Activated CD4-positive, alpha-beta T cell treated with anti-CD3 and anti-CD28 coated beads, Interleukin-2, Interleukin-6, amounts not matched to agents 100 ng/mL and 50 ng/mL, durations not matched to agents 16 hours and 8 hours (primary cell): ENCODE results near the gene RIPOR3.

ENCODE experiments used
- DNase-seq: peaks from one replicate; pipeline ENCODE4 v3.0.0-alpha.2; 2020

The RIPOR3 gene, protein sequence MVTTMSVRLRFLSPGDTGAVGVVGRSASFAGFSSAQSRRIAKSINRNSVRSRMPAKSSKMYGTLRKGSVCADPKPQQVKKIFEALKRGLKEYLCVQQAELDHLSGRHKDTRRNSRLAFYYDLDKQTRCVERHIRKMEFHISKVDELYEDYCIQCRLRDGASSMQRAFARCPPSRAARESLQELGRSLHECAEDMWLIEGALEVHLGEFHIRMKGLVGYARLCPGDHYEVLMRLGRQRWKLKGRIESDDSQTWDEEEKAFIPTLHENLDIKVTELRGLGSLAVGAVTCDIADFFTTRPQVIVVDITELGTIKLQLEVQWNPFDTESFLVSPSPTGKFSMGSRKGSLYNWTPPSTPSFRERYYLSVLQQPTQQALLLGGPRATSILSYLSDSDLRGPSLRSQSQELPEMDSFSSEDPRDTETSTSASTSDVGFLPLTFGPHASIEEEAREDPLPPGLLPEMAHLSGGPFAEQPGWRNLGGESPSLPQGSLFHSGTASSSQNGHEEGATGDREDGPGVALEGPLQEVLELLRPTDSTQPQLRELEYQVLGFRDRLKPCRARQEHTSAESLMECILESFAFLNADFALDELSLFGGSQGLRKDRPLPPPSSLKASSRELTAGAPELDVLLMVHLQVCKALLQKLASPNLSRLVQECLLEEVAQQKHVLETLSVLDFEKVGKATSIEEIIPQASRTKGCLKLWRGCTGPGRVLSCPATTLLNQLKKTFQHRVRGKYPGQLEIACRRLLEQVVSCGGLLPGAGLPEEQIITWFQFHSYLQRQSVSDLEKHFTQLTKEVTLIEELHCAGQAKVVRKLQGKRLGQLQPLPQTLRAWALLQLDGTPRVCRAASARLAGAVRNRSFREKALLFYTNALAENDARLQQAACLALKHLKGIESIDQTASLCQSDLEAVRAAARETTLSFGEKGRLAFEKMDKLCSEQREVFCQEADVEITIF

DNA sequence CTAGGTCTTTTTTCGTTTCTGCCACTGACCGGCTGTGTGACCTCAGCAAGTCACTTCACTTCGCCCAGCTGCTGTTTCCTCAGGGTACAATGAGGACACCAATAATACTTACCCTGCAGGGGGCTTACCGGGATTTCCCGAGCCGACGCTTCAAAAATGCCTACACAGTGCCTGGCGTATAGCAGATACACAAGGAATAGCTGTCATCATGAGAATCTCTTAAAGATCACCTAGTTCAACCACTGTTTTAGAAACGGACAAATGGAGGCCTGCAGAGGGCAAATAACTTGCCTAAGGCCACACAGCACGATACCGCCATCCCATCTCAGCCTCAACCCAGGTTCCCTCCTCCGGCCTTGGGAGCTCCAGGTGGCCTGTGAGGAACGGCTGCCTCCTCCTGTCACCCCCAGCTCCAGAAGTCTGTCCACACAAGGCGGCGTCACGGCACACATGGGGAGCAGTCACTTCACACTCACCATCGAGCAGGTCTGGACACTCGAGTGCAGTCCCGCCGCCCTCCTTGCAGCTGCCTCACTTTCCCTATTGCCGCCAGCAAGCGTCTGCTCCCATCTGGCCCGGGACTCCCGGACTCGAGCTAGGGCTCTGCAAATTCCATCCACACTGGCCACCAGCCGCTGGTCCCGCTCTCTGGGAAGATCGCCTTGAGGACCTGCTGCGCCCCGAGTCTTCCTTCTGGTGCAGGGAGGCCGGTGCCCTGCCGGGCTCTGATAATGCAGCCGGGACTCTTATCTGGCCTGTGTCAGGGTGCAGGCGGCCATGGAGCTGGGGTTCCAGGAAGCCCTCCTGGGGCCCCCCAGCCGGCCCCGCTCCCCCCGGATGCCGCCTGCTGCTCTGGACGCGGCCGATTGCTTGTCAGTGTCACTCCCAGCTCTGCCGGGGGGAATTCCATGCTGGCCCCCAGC is at the start of gene RIPOR3:
Gene RIPOR3 (minus strand): TSS at position 893 of the 923 bp plus-strand sequence. CDS start 414 bp downstream, at position 479.
- no peak for DNase-seq

DNA sequence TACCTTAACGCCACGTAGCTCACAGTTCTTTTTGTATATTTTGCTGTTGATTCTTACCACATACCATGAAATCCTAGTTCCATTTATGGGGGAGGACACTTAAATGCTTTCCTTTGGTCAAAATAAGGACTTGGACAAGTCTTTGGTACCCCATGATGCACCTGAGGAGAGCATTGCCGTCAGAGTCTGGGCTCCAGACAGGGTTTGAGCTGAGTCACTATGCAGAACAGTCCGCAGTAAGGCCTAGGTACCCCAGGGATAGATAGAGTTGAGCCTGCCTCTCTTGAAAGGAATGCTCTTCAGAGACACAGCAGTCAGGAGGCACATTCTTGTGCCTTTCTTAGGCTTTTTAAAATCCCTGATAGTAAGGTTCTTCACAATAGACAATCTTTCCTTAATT is 46.0 kb upstream of the RIPOR3 start:
- DNase-seq = no peak

DNA sequence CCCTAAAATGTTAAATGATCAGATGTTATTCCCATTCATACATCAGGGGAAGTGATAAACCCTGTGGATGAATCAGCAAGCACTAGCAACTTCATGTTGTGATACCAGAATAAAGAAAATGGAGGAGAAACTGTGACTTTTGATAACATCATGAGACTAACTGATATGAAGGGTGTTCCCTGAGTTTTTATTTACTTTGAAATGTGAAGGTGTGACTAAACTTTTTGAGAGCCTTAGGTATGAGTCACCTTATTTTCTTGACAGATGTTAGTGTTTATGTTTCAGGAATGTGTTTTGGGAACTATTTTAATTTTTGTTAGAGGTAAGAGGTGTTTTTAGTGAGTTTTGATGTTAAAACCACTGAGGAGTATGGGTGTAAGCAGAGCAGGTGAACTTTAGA is 44.5 kb upstream of the RIPOR3 start:
- no peak for DNase-seq

DNA sequence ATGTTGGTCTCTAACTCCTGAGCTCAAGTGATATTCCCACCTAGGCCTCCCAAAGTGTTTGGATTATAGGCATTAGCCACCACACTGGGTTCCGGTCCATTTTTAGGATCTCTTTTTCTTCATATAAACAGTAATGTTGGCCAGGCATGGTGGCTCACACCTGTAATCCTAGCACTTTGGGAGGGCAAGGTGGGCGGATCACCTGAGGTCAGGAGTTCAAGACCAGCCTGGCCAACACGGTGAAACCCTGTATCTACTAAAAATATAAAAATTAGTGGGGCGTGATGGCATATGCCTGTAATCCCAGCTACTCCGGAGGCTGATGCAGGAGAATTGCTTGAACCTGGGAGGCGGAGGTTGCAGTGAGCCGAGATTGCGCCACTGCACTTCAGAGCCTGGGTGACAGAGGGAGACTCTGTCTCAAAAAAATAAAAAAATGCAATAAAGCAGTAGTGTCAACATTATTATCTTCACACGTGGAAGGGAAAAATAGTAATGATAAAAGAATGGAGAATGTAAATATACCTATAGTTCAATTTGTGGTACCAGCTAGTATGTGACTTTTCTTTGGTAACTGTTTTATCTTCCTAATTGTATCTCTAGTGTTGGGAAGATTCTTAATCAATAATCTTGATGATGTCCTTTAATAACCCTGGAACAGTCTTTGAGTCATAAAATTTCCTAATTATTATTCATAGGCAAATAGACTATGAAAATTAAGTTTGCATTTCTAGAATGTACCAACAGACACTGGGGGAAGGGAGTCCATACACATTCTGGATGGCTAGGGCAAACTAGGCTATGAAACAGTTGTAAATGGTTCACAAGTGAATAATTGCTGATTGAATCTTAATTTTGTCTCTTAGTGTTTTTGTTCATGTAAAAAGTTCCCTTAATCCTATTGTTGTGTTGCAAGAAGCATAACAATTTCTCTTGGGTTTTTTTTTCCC is 43.7 kb upstream of the RIPOR3 start:
- DNase-seq = no peak

DNA sequence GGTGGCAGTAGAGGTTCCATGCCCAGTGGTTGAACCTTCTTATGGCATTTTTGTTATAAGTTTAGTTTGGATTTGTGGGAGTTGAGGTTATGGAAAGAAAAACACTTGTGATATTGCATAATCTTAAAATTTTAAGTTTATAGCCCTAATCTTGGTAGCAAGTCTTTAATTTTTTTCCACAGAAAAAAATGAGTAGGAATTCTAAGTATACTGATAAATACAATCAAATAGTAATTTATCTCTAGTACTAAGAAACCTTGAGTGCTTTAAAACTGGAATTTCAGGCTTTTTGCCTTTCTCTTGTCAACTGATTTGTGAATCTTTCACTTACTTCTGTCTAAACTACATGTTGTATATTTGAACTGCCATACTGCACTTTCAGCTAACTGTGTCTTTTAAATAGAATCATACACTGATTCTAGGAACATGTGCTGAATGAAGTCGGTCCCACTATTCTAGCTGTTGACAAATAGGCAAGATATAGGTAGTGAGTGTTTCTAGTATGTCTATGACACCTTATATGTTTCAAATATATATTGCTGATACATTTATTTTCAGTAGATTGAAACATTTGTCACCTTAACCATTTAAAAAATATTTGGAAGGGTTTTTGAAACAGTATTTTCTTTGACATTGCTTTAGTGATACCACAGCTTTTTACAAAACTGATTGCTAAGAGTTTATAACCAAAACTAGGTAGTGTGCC is 42.5 kb upstream of the RIPOR3 start:
- no peak for DNase-seq

DNA sequence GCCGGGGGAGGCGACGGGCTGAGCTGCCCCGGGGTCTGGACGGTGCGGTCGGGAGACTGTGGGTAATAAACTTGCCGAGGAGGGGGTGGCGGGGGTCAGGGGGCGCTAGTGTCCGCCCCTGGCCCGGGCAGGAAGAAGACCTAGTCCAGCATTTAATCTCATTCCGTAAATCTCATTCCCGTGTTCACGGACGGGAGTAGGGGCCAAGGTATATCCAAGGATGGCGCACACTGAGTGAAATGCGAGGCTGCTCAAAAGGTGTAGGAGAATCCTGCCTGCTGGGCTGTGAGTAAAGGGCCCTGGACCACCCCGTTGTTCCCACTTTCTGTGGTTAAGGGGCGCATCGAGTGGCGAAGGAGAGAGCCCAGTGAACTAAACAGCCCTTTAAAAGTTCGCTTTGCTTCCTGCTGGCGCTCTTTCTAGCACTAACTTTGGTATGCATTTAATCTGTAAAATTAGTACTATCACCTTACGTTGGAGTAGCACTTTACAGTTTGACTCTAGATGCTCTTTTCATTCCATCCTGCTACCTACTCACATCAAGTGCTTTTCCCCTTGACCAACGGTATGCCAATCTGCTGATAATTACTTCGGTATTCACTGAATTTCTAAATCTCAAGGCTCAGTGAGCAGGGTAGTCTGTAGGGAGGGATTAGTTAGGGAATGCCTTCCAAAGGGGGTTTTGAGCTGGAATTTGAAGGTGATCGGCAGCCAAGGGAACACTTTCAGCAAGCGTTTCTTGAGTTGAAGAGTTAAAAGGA is 40.8 kb upstream of the RIPOR3 start:
- peak; percentile 6 for DNase-seq

DNA sequence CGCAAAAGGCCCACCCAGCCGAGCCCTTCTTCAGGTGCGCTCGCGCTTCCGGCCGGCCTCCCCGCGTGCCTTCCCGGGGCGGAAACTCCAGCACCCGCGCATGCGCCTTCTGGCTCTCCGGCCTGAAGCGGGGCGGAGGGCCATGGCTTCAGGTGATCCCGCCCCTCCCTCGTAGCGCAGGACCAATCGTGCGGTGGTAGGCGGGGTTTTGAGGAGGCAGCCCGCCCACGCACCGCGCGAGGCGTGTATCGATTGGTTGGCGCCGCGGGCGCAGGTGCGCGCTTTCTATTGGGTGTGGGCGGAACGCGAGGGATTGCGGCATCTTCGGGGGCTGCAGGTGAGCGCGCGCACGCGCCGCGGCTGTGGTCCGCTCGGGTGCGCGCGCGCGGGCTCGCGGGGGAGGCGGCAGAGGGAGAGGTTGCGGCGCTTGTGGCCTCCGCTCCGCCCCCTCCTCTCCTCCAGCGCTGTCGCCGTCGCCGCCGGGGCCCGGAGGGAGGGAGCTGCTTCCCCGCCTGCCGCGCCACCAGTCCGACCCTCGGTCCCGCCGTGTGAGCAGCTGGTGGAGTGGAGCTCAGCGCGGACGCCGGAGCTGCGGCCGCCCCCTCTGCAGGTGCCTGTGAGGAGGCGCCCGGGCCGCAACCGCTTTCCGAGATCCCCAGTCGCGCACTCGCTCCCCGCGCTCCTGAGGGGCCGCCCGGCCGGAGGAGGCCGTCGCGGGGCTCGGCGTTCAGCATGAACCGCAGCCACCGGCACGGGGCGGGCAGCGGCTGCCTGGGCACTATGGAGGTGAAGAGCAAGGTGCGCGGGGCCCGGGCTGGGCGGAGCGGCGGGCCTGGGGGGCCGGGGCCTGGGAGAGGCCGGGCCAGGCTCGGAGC is 40.0 kb upstream of the RIPOR3 start, which contains the start of gene PARD6B:
Gene PARD6B (plus strand): TSS at position 526 of the 875 bp plus-strand sequence. CDS start 207 bp downstream, at position 733.
- DNase-seq = peak; percentile 99

DNA sequence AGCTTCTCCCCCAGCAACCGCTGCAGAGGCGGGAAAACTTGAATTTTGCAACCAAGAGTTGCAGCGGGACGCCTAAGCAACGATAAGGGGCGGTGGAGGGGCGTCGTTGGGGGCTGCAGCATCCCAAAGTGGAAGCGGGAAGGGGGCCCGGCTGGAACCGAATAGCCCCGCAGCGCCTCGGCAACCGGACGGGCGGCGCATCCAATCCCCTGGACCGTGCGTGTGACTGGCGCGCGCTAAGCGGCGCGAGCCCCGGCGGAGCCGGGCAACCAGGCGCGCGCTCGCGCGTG is 39.4 kb upstream of the RIPOR3 start:
- no peak for DNase-seq

DNA sequence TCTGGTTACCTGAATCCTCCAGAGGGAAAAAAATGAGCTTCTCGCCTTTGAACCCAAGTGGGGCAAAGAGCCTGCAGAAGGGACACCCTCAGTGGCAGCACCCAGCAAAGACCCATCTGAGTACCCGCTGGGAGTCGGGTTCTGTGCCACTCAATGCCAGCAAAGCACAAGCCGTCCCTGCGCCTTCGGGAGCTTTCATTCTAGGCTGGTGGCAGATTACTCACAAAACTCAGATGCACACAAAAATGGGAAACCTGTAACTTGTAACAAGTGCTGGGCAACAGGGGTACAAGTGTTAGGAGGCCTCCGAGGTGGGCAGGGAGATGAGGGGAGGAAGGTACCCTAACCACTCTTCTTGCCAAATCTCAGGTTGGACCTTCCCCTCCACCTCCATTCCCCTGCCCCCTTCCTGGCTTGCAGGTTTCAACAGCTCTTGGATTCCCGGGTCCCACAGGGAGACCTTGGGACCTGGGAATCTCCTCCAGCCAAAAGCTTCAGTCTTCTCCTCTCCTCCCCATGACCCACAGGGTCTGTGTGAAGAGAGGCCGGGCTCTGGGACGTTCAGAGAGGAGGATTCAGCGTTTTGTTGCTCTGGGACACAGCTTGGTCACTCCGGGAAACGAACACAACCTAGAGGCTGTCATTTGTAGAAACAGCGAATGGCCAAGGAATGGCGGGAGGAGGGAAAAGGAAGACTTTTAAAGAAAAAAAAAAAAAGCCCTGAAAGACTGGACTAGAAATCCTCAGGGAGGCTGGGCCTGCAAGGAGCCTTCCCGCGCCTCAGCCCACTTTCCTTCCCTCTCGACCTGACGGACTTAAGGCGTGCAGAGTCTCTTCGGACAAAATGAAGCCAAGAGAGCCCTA is 38.8 kb upstream of the RIPOR3 start:
- no peak for DNase-seq

DNA sequence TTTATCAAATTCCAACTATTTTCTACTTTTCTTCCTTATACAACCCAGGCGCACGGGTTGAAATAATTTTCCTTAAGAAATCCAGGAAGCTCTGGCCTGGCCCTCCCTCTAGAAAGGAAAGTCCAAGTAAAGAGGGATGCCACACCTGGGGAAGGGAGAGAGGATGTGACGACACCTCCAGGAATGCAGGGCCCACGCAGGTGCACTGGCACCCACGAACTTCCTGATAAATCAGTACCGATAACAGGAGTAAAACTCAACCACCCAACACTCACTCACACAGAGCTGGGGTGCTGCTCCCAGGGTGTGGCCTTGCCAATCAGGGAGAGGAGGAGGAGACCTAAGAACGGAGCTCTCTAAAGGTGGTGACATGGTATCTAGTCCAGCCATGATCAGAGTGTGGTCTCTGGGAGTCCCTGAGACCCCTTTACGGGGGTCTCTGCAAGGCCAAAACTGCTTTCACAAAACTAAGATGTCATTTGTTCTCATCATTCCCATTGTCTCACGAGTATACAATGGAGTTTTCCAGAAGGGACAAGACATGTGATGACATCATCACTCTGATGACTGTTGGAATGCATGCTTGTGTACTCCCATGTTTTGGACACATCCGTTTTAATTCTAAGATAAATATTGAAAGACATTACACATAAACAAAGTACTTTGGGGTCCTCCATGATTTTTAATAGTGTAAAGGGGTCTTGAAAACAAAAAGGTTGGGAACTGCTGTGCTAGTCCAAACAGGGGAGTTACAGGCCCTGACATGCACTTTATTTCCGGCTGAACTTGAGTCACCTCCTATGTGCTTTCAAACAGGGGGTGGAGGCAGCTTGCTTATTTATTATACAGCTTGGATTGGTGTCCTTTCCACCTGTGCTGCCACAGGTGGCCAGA is 37.9 kb upstream of the RIPOR3 start:
- DNase-seq = no peak

DNA sequence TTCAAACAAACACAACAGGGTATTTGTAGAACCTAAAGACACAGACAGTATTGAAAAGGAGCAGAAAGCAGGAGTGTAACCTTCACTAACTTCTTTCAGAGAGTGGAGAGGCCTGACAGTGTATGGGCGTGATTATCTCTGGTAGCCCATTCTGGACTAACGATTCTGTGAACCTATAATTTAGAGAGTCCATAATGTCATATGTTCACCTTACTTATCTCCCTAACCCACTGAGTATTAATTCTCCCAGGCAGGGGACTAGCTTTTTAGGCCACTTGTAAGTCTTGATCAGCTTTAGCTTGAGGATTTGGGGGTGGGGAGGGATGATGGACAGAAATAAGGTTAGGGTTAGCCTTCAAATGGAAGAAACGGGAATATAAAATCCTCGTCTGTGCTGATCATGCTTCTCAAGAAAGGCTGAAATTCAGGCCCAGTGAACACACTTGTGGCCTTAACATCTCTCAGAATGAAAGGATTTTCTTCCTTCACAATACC is 37.2 kb upstream of the RIPOR3 start:
- DNase-seq = no peak

DNA sequence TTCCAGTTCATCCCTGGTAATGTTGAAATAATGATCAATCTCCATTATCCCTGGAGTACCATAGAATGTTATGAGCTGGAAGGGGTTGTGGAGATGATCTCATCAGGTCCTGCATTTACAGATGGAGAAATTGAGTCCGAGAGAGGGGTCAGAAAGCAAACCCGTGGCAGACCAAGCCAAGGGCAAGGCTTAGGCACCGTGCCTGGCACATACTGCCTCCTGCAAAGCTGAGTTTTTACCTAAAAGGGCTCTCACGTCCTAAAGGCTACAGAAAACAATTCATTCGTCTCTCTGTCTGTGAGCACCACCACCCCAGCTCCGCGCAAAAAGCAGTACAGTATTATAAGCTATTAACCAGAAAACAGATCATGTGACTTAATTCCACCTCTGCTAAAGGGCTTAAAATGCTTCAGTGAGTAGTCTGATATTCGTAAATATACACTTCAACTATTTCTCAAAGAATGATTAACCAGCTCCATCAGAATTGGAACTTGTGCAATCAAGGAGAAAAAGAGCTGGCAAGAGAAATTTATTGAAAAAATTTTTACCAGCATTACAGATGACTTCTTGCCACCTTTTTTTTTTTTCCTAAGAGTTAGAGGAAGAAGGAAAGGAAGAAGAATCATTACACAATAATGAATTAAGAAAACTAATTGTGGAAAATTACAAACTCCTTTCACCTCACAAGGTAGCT is 36.6 kb upstream of the RIPOR3 start:
- DNase-seq = no peak

DNA sequence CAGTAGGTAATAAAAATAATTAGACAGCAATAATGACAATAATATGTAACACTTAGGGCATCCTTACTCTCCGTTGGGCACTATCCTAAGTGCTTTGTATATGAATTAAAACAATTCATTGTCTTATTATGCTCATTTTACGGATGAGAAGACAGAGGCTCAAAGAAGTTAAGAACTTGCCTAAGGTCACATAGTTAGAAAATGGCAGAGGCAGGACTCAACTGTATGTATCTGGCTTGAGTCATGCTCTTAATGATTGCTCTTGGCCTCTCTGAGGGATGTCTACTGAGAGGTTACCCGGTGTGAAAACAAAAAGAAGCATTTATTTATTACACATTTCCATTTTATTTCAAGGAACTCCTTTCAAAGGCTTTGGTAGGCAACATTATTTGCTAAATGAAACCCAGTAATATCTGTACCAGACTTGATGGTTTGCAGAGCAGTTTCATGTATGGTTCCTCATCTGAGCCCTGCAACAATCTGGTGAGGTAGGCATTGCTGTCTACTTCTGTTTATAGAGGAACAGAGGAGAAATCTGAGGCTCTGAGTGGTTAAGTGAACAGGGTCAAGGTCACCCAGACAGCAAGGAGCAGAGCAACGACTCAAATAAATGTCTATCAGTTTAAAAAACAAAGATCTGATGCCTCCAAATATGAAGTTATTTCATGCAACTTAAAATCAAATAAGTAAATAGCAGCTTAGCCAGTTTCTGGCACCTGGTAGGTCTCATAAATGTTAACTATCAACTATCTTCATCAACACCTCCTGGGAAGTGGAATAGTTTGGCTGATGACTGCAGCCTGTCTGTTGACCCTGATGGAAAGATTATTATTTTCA is 35.8 kb upstream of the RIPOR3 start:
- peak; percentile 3 for DNase-seq

DNA sequence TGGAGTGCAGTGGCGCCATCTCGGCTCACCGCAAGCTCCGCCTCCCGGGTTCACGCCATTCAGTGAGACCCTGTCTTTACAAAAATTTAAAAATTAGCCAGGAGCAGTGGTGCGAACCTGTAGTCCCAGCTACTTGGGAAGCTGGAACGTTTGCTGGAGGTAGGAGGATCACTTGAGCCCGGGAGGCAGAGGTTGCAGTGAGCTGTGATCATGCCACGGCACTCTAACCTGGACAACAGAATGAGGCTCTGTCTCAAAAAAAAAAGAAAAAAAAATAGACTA is 34.3 kb upstream of the RIPOR3 start:
- DNase-seq = no peak
